Peyer's patch (tissue), 4 donors: ENCODE data around the gene RACK1. TPM values are rescaled to one million over a fixed set of nuclear protein-coding genes. Genes with fewer than 3 reads are reported as not detected.

ENCODE experiments used
- DNase-seq, 3 donors: peaks; one replicate each; pipeline ENCODE4 v3.0.0-alpha.2; 2017 to 2019
- H3K27ac ChIP-seq, 4 donors: fragments of 200-600 bp; sonication (generic); one replicate each; pipeline ENCODE4 v1.5.1; 2016 to 2019
- H3K27me3 ChIP-seq, 2 donors: fragments of 200-600 bp; sonication (generic); one replicate each; pipeline ENCODE4 v1.5.1; 2019
- H3K36me3 ChIP-seq, 3 donors: fragments of 200-600 bp; sonication (generic); one replicate each; pipeline ENCODE4 v1.5.1; 2016 to 2019
- H3K4me1 ChIP-seq, 4 donors: fragments of 200-600 bp; sonication (generic); one replicate each; pipeline ENCODE4 v1.5.1; 2016 to 2019
- H3K4me3 ChIP-seq, 4 donors: fragments of 200-600 bp; sonication (generic); 1 replicate in 3 of 4; 2 replicates in 1 of 4; pipeline ENCODE4 v1.5.1; 2016 to 2019; ENCODE audit warnings: mild to moderate bottlenecking in 1 of 4
- H3K9me3 ChIP-seq, 4 donors: fragments of 200-600 bp; sonication (generic); one replicate each; pipeline ENCODE4 v1.5.1; 2016 to 2019; ENCODE audit warnings: mild to moderate bottlenecking in 1 of 4
- POLR2A ChIP-seq, 2 donors: fragments of 450-650 bp; IDR thresholded peaks; one replicate each; pipeline ENCODE4 v1.5.1; 2017; ENCODE audit warnings: antibody characterized with exemption in 2 of 2, mild to moderate bottlenecking in 2 of 2, moderate library complexity in 2 of 2
- total RNA-seq, 4 donors: library from RNA; depleted of rRNA; stranded (reverse); fragments of >200 nt; gene quantifications; one replicate each; pipeline ENCODE4 v1.1.0, GENCODE V29; 2016
- TF ChIP-seq, protein P1 (sequence below), 6 experiments: fragments of 450-650 bp in 4 of 6; fragments of 200-600 bp in 2 of 6; sonication (generic) in 1 of 6; IDR thresholded peaks; one replicate each; pipeline ENCODE4 v1.5.1; 2017 to 2019; ENCODE audit warnings: antibody characterized with exemption in 6 of 6, mild to moderate bottlenecking in 3 of 6, moderate library complexity in 1 of 6

The RACK1 gene
- total RNA-seq, 4 donors from 2014 or later = 1,067 to 1,931 (median 1,321) TPM

- Histone ChIP-seq H3K4me3 (no peak overlapping the region), H3K27ac (no peak overlapping the region), H3K4me1 (peaks cover 0 to 6% (median 0%) of the 10 kb centered on the region in 4 donors), H3K36me3 (peaks cover 0 to 94% (median 9%) of the 10 kb centered on the region in 3 donors), H3K9me3 (no peaks in the 10 kb centered on the region), H3K27me3 (no peaks in the 10 kb centered on the region)
- TF ChIP-seq, protein P1, sequence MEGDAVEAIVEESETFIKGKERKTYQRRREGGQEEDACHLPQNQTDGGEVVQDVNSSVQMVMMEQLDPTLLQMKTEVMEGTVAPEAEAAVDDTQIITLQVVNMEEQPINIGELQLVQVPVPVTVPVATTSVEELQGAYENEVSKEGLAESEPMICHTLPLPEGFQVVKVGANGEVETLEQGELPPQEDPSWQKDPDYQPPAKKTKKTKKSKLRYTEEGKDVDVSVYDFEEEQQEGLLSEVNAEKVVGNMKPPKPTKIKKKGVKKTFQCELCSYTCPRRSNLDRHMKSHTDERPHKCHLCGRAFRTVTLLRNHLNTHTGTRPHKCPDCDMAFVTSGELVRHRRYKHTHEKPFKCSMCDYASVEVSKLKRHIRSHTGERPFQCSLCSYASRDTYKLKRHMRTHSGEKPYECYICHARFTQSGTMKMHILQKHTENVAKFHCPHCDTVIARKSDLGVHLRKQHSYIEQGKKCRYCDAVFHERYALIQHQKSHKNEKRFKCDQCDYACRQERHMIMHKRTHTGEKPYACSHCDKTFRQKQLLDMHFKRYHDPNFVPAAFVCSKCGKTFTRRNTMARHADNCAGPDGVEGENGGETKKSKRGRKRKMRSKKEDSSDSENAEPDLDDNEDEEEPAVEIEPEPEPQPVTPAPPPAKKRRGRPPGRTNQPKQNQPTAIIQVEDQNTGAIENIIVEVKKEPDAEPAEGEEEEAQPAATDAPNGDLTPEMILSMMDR (IDR thresholded peaks at IDR 0.05) = no peak
- no peak for TF ChIP-seq POLR2A (IDR thresholded peaks at IDR 0.05)
- DNase-seq = no peak
Observed at GRCh38 chr5:181235323-181235688, 8.4 kb downstream of the RACK1 start.

- TF ChIP-seq, protein P1 (IDR thresholded peaks at IDR 0.05) = no peak
- no peak for TF ChIP-seq POLR2A (IDR thresholded peaks at IDR 0.05)
- H3K9me3 ChIP-seq = no peaks in the 10 kb centered on the region
- no peaks in the 10 kb centered on the region for H3K4me1 ChIP-seq
- no peak overlapping the region for H3K27ac ChIP-seq
- H3K27me3 ChIP-seq = no peaks in the 10 kb centered on the region
- DNase-seq = no peak
- H3K36me3 ChIP-seq = peaks cover 0 to 88% (median 9%) of the 10 kb centered on the region in 3 donors
- H3K4me3 ChIP-seq = no peak overlapping the region
Observed at GRCh38 chr5:181234455-181235306, 9.0 kb downstream of the RACK1 start.

- no peaks in the 10 kb centered on the region for H3K9me3 ChIP-seq
- H3K27ac ChIP-seq = no peak overlapping the region
- H3K36me3 ChIP-seq = peaks cover 0 to 81% (median 9%) of the 10 kb centered on the region in 3 donors
- H3K27me3 ChIP-seq = no peaks in the 10 kb centered on the region
- no peaks in the 10 kb centered on the region for H3K4me1 ChIP-seq
- TF ChIP-seq, protein P1 (IDR thresholded peaks at IDR 0.05) = no peak
- TF ChIP-seq POLR2A (IDR thresholded peaks at IDR 0.05) = no peak
- no peak for DNase-seq
- no peak overlapping the region for H3K4me3 ChIP-seq
Observed at GRCh38 chr5:181233801-181234454, 9.8 kb downstream of the RACK1 start.

DNA sequence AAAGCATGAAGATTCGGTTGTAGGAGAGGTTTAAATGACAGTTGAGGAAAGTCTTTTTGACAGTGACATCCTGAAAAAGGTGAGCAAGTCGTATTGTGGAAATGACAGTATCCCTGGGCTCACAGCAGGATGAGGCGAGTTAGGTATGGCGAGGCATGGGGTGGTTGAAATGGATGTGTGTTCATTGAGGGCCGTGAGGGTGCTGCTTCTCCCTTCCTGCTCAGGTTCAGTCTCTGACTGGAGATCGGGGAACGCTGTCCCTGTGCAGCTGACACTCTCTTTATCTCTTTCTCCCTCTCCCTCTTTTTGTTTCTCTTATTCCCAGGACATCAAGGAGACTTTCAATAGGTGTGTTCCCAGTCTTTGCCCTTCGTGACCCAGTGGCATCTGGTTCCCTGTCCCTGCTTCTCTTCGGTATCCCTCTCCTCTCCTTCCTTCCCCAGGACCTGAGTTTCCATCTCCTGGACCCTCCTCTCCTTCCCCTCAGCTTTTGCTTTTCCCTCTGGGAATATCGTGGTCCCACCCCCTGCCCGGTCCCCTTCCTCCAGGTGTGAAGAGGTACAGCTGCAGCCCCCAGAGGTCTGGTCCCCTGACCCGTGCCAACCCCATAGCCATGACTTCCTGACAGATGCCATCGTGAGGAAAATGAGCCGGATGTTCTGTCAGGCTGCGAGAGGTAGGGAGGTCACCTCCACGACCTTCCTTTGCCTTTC lies 10.5 kb downstream of the RACK1 start:
- Histone ChIP-seq H3K27me3 (no peaks in the 10 kb centered on the region), H3K27ac (no peak overlapping the region), H3K36me3 (peaks cover 0 to 74% (median 9%) of the 10 kb centered on the region in 3 donors), H3K9me3 (no peaks in the 10 kb centered on the region), H3K4me3 (no peak overlapping the region), H3K4me1 (no peaks in the 10 kb centered on the region)
- no peak for TF ChIP-seq POLR2A (IDR thresholded peaks at IDR 0.05)
- TF ChIP-seq, protein P1 (IDR thresholded peaks at IDR 0.05) = no peak
- DNase-seq = no peak

DNA sequence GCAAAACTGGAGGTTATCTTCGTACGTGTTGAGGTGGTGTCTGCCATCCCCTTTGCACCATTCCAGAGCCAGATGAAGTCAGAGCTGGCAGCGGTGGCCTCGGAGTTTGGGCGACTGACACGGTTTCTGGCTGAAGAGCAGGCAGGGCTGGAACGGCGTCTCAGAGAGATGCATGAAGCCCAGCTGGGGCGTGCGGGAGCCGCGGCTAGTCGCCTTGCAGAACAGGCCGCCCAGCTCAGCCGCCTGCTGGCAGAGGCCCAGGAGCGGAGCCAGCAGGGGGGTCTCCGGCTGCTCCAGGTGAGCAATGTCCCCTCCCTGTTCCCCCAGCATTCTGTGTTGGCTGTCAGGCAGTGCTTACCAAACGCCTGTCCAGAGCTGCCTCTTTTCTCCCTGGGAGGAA lies 11.1 kb downstream of the RACK1 start:
- H3K27ac ChIP-seq = no peak overlapping the region
- H3K9me3 ChIP-seq = no peaks in the 10 kb centered on the region
- no peak for TF ChIP-seq POLR2A (IDR thresholded peaks at IDR 0.05)
- TF ChIP-seq, protein P1 (IDR thresholded peaks at IDR 0.05) = no peak
- no peak for DNase-seq
- H3K36me3 ChIP-seq = peaks cover 0 to 67% (median 7%) of the 10 kb centered on the region in 3 donors
- no peak overlapping the region for H3K4me3 ChIP-seq
- no peaks in the 10 kb centered on the region for H3K27me3 ChIP-seq
- H3K4me1 ChIP-seq = no peaks in the 10 kb centered on the region
